GM19324 (cell line): Measurements from ENCODE around the gene EFNA5.
"Not testable (repeated sequence)": the region's sequence is repeated elsewhere in the genome, so short reads cannot be mapped to it uniquely, and the experiment has no call there.

Experiments used
- ATAC-seq: cut with Tn5 transposase; IDR thresholded peaks from one replicate; pipeline ENCODE4 v1.9.1; 2021; ENCODE audit warnings: mild to moderate bottlenecking, moderate library complexity; ENCODE audit not compliant: unreplicated experiment, low FRiP score

EFNA5 gene

GRCh38 chr5:107361945-107362344 lies 308.8 kb downstream of the EFNA5 start:
- no peak for ATAC-seq

DNA sequence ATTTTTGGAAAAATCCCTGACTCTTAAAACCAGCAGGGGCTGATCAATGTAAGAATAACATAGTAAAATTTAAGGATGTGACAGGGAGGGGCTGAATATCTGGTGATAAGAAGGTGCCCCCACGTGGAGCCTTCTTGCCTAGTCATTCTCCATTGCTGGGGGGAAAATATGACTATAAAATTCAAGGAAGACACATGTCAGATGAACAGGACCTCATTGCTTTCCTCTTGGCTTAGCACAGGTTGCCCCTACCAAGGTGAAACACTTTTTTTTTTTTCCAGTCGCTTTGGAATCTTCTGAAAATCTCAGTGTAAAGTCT lies 310.9 kb downstream of the EFNA5 start:
- no peak for ATAC-seq

DNA sequence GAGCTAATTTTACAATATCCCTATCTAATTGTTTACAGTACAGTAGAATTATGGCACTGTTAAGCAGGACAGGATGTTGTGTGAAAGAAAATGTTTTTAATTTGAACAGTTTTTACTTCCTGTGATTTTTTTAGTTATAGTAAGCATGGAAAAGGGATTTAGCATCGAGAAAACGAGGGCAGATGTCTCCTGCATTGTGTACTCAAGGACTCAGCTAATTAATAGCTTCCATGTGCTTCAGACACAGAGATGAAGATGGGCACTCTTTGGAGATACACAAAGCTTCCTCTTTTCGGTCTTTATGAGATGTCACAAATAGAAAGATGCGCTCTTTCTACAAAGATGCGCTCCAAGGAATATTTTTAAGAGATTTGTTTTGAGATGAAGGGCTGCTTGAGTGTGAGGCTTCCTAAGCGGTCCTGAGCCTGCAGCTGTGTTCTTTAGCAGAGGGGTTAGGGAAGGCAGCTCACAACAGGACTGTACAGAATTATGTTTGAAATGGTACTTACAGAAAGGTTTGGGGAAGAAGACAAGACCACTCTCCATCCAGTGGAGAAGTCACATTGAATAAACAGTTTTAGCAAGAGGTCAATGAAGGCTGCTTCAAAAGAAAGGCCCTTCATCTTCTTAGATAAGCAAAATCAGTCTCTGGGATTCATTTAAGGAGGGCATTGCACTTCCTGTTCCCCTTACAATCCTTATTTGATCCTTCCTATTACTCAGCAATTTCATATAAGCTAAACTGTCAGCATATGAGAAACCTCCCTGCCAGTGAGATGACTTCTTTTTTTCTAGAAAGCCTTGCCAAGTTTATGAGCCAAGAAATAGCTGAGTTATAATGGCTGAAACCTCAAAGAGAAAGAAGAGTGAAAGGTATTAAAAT lies 311.5 kb downstream of the EFNA5 start:
- ATAC-seq: no peak

GRCh38 chr5:107356891-107357290 lies 313.8 kb downstream of the EFNA5 start:
- no peak for ATAC-seq

GRCh38 chr5:107352576-107352975 lies 318.2 kb downstream of the EFNA5 start:
- no peak for ATAC-seq

GRCh38 chr5:107346580-107346979 lies 324.2 kb downstream of the EFNA5 start:
- not testable (repeated sequence) for ATAC-seq

- ATAC-seq: no peak
Measured at GRCh38 chr5:107342371-107342770, 328.4 kb downstream of the EFNA5 start.

DNA sequence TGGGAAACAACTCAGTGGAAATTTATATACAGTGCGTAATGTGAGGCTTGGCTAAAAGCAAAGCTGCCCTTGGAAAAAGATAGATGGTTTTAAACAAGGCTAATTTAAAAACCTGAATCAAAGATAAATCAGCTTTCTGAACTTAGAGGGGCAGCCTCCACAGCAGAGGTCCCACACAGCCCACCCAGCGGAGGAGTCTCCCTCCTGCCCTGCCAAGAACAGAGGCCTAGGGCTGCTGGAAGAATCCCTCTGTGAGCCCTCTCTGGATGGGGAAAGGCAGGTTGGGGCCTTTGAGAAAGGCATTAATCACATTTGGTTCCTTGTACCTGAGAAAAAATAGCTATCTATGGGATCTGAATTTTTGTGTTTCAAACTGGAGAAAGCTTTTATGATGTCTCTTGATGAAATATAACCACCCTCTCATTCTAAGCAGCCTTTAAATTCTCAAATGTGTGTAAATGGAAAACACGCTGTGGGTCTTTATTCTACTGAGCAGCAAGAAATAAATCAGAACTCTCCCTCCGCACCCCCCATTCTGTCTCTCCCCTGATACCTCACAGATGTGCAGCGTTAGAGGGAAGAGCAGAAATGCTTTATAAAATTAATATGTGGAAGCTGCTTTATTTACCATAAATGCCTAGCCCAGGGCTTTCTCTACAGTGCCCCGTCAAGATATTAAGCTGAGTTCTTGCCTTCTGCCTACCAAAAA lies 329.2 kb downstream of the EFNA5 start:
- no peak for ATAC-seq

- no peak for ATAC-seq
Measured at GRCh38 chr5:107340631-107341030, 330.1 kb downstream of the EFNA5 start.

DNA sequence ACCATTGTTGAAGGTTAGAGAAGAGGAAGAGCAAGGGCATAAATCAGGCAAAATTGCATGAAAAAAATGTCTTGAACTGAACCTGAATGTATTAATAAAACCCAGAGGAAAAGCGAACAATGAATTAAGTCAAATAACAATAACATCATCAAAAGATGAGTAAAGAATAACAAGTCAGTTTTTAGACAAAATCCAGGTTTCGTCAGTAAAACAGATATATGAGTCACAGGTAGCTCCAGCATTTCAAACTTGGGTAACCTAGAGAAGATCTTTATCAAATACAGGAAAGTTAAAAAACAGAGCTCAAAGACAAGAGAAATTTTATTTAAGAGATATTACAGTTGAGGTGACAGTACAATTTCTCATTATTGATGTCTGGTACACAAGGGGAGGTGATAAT lies 332.4 kb downstream of the EFNA5 start:
- ATAC-seq: no peak

DNA sequence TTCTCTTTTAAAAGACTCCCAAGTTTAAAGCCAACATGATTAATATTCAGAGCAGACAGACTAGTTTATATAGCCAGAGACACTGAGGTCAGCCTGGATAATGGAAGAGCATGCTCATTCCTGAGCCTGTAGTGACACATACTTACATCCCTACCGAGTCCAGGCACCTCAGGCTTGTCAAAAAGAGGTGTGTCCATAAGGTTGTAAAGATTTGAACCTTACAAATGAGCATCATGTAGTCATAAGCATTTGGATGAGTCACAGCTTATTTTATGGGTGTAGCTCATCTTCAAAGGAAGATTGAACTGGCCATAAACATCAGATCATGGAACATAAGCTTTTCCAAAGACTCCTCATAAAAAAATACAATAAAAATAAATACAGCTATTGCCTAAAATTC lies 333.5 kb downstream of the EFNA5 start:
- ATAC-seq: no peak

DNA sequence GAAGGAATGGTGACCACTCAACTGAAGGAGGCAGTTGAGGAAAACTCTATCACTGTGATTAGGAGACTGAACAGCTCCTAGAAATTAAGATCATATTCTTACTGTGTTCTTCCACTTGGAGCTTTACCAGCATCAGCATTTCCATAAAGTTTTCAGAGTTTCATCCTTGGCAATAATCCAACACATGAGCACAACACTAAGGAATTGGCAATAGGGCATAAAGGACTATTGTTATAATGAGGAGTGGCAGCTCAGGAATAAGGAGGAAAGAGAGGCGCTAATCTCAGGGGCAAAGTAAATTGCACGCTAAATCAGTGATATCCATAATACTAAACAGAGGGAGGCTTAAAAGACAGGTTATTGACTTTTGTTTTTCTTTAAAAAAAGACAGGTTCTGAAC lies 338.9 kb downstream of the EFNA5 start:
- no peak for ATAC-seq

DNA sequence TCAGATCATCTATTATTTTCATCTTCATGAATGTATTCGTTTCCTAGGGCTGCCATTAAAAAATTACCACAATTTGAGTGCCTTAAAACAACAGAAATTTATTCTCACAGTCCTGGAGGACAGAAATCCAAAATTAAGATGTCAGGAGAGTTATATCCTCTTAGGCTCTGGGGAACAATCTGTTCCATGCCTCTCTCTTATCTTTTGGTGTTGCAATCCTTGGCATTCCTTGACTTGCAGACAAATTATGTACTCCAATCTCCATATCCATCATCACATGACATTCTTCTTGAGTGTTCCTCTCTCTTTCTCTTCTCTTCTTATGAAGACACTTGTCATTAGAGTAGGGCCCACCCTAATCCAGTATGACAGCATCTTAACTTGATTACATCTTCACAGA lies 339.4 kb downstream of the EFNA5 start:
- no peak for ATAC-seq

- ATAC-seq: no peak
Measured at GRCh38 chr5:107330903-107331302, 339.8 kb downstream of the EFNA5 start.

GRCh38 chr5:107329850-107330249 lies 340.9 kb downstream of the EFNA5 start:
- peak; percentile 78 for ATAC-seq
